Measurements from ENCODE around the gene SIDT2.

Gene SIDT2

DNA sequence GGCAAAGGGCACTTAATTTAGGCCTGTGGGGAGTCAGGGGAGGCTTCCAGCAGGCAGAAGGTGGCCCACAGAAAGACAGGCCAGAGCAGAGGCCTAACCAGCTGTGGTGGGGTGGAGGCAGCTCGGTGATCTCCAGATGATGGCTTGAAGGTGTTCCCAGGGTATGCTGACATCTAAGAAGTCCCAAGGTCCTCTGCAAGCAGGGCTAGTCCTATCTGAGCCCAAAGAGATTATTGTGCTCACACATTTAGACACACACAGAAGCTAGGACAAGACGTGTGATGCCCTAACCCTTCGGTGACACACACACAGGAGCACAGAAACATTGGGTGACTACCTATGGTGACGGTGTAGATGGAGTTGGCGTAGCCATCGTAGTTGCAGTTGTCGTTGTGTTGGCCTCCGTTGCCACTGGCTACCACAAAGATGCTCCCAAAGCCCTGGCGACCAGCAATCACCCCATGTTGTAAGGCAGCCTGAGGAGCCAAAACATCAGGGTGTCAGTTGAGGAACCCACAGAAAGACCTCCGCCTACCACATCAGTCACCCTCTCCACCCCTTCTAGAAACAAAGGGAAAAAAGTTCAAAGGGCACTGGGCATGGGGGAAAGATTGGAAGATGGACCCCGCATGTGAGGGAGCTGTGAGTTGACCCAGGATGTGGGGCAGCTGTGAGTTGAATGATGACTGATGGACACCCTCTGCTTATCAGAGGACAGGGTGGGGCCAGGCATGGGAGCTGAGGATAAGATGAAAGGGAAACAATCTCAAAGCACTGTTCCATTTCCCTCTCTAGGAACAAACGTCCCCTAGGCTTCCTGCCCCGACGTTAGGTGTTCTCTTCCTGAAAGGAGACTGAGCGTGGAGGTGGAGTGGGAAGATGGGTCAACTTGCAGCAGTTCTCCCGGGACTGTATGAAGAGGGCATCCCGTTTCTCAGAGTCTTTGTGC lies 45.5 kb downstream of the SIDT2 start:
- DNase-seq, result no peak

DNA sequence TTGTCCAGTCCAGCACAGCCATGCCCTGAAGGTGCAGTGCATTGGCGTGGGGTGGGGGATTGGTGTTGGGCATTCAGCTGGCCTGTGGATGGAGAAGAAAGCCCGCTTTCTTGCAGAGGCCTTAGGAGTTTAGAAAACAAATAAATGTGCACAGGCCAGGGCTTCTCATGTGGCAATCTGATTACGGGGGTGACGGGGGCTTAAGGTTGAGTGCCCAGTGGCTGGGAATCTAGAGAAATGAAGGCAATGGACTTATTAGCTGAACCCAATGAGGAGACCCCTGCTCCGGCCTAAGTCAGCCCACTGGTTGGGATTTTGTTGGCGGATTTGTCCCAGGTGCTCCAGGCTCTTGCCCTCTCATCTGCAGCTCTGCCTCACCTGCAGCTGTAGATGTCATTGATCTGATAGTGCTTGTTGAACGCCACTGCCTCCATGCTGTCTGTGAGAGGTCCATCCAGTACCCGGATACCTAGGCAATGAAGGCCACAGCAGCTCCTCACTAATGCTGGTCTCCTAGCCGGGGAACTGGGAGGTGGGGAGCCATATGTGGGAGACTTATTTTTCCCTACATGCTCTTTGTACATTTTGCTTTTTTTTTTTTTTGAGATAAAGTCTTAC lies 47.1 kb downstream of the SIDT2 start:
- DNase-seq, result no peak

GRCh38 chr11:117226388-117227385 lies 48.1 kb downstream of the SIDT2 start:
- DNase-seq, result peak; percentile 92

- DNase-seq, result no peak
Measured at GRCh38 chr11:117228091-117228490, 49.5 kb downstream of the SIDT2 start.

DNA sequence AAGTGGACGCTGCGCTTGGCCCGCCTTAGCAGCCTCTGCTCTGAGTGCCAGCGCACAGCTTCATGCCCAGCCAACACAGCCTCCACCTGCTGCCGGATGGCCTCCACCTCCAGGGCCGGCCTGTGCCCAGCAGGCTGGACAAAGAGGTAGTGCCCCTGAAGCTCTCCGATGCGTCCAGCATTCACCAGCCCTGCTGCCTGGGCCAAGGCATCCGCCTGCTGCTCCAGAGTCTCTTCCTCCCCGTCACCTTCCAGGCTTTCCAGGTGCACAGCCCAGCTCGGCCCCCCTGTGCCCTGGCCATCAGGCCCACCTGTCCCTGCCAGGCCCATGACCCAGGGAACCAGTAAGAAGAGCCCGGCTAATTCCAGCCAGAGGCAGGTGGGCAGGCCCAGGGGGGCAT lies 50.9 kb downstream of the SIDT2 start:
- DNase-seq, result no peak

- DNase-seq, result no peak
Measured at GRCh38 chr11:117229931-117230285, 51.4 kb downstream of the SIDT2 start.

- no peak for DNase-seq
Measured at GRCh38 chr11:117230286-117230961, 51.9 kb downstream of the SIDT2 start.

GRCh38 chr11:117230999-117231841 lies 52.7 kb downstream of the SIDT2 start:
- no peak for DNase-seq

- no peak for DNase-seq
Measured at GRCh38 chr11:117231842-117232091, 53.2 kb downstream of the SIDT2 start, which contains the start of gene PCSK7. TSS of gene PCSK7 (minus strand) at chr11:117232073. CDS start at chr11:117229844, 2,229 bp downstream.

DNA sequence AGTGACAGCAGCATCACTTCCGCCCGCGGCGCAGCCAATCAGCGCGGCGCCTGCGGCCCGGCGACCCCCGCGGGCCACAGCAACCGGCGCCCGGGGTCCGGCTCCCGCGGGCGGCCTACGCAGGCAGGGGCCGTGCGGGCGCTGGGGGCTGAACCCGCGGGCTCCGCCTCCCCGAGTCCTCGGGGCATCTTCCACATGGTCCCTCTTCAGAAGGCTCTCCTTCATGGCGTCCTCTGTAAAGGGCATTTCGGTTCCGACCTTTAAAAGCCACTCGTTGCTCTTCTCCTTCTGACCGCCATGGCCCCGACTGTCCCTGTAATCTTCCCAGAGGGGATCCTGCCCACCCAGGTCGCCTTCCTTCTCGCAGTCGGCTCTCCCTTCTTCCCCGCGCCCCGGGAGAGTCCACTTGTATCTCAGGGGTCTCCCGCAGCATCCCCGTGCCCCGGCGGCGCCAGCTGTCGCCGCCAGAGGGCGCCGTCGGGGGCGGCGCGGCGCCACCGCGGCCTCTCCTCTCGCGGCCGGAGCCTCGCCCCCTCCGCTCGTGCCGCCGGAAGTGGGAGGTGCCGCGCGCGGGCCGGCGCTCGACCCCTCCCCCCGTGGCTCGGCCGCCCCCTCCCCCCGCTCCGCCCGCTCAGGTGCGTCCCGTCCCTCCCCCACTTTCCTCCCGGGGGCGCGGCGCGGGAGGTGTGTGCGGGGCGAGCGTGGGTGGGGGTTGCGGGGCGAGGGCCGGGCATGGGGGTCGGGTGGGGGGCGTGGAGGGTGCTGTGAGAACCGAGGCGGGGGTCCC lies 53.7 kb downstream of the SIDT2 start, which contains the start of gene RNF214:
Gene RNF214 (plus strand): TSS at position 580 of the 787 bp plus-strand sequence. CDS start 1,602 bp downstream, outside the sequence.
- peak; percentile 80 for DNase-seq

DNA sequence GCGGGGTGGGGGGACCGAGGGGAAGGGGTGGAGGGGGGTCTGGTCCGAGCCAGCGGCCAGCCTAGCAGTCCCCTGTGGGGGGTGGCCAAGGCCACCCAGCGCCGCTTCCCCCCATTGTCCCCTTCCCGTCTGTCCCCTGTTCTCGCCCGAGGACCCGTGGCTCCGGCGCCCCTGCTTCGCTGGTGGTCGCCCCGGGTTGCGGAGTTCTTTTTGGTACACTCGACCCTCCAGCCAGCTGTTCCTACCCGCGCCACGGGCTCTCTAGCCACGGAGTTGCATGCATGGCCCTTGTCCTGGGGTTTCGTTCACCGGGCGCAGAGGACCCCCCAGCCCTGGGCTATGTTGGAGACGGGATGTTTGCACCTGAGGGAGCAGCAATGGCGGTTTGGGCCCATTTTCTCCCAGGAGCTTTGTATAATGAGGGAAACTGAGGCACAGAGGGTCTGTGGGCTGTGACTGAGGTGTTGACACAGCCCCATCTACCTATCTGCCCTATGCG lies 54.4 kb downstream of the SIDT2 start:
- DNase-seq, result no peak

GRCh38 chr11:117238221-117238620 lies 59.7 kb downstream of the SIDT2 start:
- no peak for DNase-seq

DNA sequence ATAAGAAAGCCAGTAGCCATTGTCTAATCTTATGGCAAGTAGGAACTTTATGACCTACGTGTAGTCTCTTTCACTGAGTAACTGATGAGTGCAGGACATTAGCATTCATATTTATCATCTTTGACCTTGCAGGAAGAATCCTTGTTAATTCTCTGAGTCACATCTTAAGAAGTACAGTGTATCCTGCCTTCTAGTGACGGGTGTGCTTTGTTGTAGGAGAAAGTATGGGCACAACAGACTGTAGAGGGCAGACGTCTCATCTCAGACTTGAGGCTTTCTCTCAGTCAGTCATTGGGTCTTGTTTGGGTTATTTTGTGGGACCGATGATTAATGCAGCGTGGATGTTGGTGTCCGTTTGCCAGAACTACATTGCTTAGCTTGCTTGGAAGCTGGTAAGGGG lies 60.8 kb downstream of the SIDT2 start:
- no peak for DNase-seq
